Measurements from ENCODE around the gene PRKCD. TPM values are rescaled to one million over a fixed set of nuclear protein-coding genes. Genes with fewer than 3 reads are reported as not detected.

Gene PRKCD
- total RNA-seq, 1 experiment from 2014 or later = 30.9 TPM

DNA sequence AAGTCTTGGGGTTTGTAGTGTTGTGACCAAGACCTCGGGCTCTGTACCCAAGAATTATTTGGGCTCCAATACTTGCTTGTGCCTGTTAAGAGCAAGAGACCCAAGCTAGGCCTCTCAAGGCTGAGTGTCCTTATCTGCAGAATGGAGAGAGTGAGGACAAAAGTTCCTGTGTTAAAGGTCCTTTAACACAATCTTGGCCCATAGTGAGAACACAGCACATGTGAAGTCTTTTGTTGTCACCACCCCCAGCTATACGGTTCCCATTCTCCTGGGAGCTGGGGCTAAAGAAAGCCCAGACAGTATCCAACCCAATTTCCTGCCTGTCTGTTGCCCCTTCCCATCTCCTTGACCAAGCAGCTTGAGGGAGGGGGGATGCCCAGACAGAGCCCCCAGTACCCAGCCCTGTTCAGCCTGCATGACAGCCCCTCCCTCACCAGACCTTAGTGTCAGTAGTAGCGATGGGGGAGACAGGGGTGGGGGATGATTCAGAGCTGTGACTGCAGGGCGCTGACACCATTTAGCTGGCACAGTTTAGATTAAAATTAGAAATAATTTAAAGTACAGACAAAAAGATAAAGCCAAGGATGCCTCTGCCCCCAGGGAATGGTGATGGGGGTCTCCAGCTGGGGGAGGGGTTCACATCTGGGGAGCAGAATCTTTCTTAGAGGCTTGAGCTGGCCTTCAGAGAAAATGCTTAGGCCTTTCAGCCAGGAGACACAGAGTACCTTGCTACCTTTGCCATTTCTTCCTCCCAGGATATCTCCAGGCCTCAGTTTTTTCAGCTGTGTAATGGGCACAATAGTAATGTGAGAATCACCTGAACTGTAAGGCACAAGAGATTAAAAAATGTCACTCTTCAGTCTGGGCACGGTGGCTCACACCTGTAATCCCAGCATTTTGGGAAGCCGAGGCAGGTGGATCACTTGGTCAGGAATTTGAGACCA is 2.7 kb downstream of the PRKCD start:
- H3K27me3 ChIP-seq (replicated peaks; ENCODE audit: control insufficient read depth, insufficient read depth, low read length) = no peaks in the 10 kb centered on the region
- TF ChIP-seq, protein P1, sequence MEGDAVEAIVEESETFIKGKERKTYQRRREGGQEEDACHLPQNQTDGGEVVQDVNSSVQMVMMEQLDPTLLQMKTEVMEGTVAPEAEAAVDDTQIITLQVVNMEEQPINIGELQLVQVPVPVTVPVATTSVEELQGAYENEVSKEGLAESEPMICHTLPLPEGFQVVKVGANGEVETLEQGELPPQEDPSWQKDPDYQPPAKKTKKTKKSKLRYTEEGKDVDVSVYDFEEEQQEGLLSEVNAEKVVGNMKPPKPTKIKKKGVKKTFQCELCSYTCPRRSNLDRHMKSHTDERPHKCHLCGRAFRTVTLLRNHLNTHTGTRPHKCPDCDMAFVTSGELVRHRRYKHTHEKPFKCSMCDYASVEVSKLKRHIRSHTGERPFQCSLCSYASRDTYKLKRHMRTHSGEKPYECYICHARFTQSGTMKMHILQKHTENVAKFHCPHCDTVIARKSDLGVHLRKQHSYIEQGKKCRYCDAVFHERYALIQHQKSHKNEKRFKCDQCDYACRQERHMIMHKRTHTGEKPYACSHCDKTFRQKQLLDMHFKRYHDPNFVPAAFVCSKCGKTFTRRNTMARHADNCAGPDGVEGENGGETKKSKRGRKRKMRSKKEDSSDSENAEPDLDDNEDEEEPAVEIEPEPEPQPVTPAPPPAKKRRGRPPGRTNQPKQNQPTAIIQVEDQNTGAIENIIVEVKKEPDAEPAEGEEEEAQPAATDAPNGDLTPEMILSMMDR (IDR thresholded peaks at IDR 0.05; ENCODE audit: insufficient read depth in 1 of 2, low read depth in 1 of 2, low read length in 1 of 2, severe bottlenecking in 1 of 2, unreplicated experiment in 1 of 2) = no peak
- no peak for DNase-seq
- no peak overlapping the region for H3K27ac Mint-ChIP-seq (ENCODE audit: unreplicated experiment)
- peaks cover 39% of the 10 kb centered on the region for H3K4me1 Mint-ChIP-seq (ENCODE audit: low read depth, unreplicated experiment)
- no peak overlapping the region for H3K4me3 ChIP-seq (ENCODE audit: low read depth, low read length)
- H3K9me3 Mint-ChIP-seq (ENCODE audit: unreplicated experiment) = no peaks in the 10 kb centered on the region
- CTCF ChIA-PET = interaction anchor here (0.9 kb wide), 1 partner anchor 30 kb away, joined by 5 read pairs; no protein-coding TSS in a partner anchor
- peaks cover 2% of the 10 kb centered on the region for H3K36me3 ChIP-seq (ENCODE audit: control insufficient read depth, insufficient read depth, low read length)
- H3K27me3 Mint-ChIP-seq (ENCODE audit: insufficient read depth, unreplicated experiment) = no peaks in the 10 kb centered on the region
- BruUV-seq (replicated peaks) = TSS peak; percentile 45
- peaks cover 27% of the 10 kb centered on the region for H3K4me1 ChIP-seq
- POLR2A ChIA-PET = no interaction called here
- no peak overlapping the region for H3K4me3 Mint-ChIP-seq (ENCODE audit: unreplicated experiment)
- peaks cover 6% of the 10 kb centered on the region for H3K36me3 Mint-ChIP-seq (ENCODE audit: insufficient read depth, unreplicated experiment)
- intact Hi-C loops (cut with micrococcal nuclease; ENCODE audit: unreplicated experiment) = loop anchor here (5.0 kb wide), 1 partner anchor 51 kb away; no protein-coding TSS in a partner anchor
- H3K9me3 ChIP-seq = no peaks in the 10 kb centered on the region

DNA sequence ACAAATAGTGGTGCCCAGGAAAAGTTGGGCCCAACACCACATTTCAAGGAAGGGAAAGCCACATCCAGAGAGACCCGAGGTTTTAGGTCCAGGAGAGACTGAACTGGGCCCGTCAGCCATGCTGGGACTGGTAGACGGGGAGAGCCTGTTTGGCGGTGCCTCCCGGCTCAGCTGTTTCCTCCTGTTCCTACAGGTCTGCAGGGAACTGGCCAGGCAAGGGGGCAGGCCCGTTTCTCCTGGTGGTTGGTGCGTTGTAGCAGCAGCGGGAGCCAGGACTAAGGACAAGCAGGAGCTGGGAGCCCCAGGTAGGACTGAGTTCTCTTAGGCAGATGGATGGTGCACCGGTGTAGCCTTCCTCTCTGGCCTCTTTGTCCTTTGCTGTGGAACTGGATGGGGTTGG is 3.9 kb downstream of the PRKCD start:
- Mint-ChIP-seq H3K4me3 (ENCODE audit: unreplicated experiment) (no peak overlapping the region), H3K36me3 (ENCODE audit: insufficient read depth, unreplicated experiment) (peaks cover 6% of the 10 kb centered on the region), H3K27ac (ENCODE audit: unreplicated experiment) (no peak overlapping the region), H3K27me3 (ENCODE audit: insufficient read depth, unreplicated experiment) (no peaks in the 10 kb centered on the region), H3K9me3 (ENCODE audit: unreplicated experiment) (no peaks in the 10 kb centered on the region), H3K4me1 (ENCODE audit: low read depth, unreplicated experiment) (peaks cover 34% of the 10 kb centered on the region)
- Histone ChIP-seq H3K36me3 (ENCODE audit: control insufficient read depth, insufficient read depth, low read length) (peaks cover 2% of the 10 kb centered on the region), H3K4me1 (peaks cover 21% of the 10 kb centered on the region), H3K4me3 (ENCODE audit: low read depth, low read length) (no peak overlapping the region), H3K27me3 (replicated peaks; ENCODE audit: control insufficient read depth, insufficient read depth, low read length) (no peaks in the 10 kb centered on the region), H3K9me3 (no peaks in the 10 kb centered on the region)
- CTCF ChIA-PET = no interaction called here
- intact Hi-C loops (cut with micrococcal nuclease; ENCODE audit: unreplicated experiment) = loop anchor here (5.0 kb wide), 1 partner anchor 53 kb away; no protein-coding TSS in a partner anchor
- TF ChIP-seq, protein P1 (IDR thresholded peaks at IDR 0.05; ENCODE audit: insufficient read depth in 1 of 2, low read depth in 1 of 2, low read length in 1 of 2, severe bottlenecking in 1 of 2, unreplicated experiment in 1 of 2) = no peak
- no TSS peak for BruUV-seq (replicated peaks)
- POLR2A ChIA-PET = no interaction called here
- no peak for DNase-seq

DNA sequence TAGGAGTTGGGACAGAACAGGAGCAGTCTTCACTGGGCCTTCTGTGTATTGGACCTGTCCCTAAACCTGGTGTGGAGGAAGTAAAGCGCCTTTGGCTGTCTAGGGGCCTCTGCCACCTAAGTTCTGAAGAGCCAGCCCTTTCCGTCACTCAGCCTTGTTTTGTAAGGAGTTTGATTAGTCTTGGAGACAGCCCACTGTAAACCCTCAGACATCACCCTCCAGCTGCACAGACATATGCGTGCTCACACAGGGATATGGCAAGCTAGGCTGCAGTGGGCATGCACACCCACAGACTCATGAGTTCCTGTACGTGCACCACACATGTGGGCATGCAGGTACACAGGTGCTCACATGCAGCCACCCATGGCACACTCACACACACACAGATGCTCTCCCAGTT is 5.2 kb downstream of the PRKCD start:
- ChIA-PET CTCF (no interaction called here), POLR2A (no interaction called here)
- peaks cover 29% of the 10 kb centered on the region for H3K4me1 ChIP-seq
- no TSS peak for BruUV-seq (replicated peaks)
- H3K36me3 Mint-ChIP-seq (ENCODE audit: insufficient read depth, unreplicated experiment) = peaks cover 6% of the 10 kb centered on the region
- no peak overlapping the region for H3K27ac Mint-ChIP-seq (ENCODE audit: unreplicated experiment)
- no peaks in the 10 kb centered on the region for H3K9me3 ChIP-seq
- DNase-seq = no peak
- H3K27me3 Mint-ChIP-seq (ENCODE audit: insufficient read depth, unreplicated experiment) = no peaks in the 10 kb centered on the region
- no peaks in the 10 kb centered on the region for H3K27me3 ChIP-seq (replicated peaks; ENCODE audit: control insufficient read depth, insufficient read depth, low read length)
- TF ChIP-seq, protein P1 (IDR thresholded peaks at IDR 0.05; ENCODE audit: insufficient read depth in 1 of 2, low read depth in 1 of 2, low read length in 1 of 2, severe bottlenecking in 1 of 2, unreplicated experiment in 1 of 2) = no peak
- peaks cover 37% of the 10 kb centered on the region for H3K4me1 Mint-ChIP-seq (ENCODE audit: low read depth, unreplicated experiment)
- no peaks in the 10 kb centered on the region for H3K9me3 Mint-ChIP-seq (ENCODE audit: unreplicated experiment)
- no peak overlapping the region for H3K4me3 Mint-ChIP-seq (ENCODE audit: unreplicated experiment)
- H3K36me3 ChIP-seq (ENCODE audit: control insufficient read depth, insufficient read depth, low read length) = peaks cover 2% of the 10 kb centered on the region
- intact Hi-C loops (cut with micrococcal nuclease; ENCODE audit: unreplicated experiment) = no loop called here
- no peak overlapping the region for H3K4me3 ChIP-seq (ENCODE audit: low read depth, low read length)

Data from Caco-2 (cell line).